HEK293 (cell line): ENCODE results near the gene TBC1D13.
A peak's percentile ranks its signal among the peaks of the same experiment; 100 is the strongest.

ENCODE experiments used
- BCL11A ChIP-seq: fragments of 450-650 bp; formaldehyde crosslinking; IDR thresholded peaks from 2 replicates; pipeline ENCODE4 v1.5.1; 2016; ENCODE audit warnings: low read depth, missing biosample characterization, missing genetic modification characterization
- HOXA7 ChIP-seq: sonication (generic); formaldehyde crosslinking; IDR thresholded peaks from 2 replicates; pipeline ENCODE4 v1.8.1; 2022; ENCODE audit warnings: missing genetic modification reagents, borderline replicate concordance
- HOXC10 ChIP-seq: sonication (generic); formaldehyde crosslinking; IDR thresholded peaks from 2 replicates; pipeline ENCODE4 v1.8.1; 2023; ENCODE audit warnings: mild to moderate bottlenecking, missing genetic modification reagents
- KLF9 ChIP-seq: fragments of 450-650 bp; formaldehyde crosslinking; IDR thresholded peaks from 2 replicates; pipeline ENCODE4 v1.5.1; 2016; ENCODE audit warnings: missing biosample characterization, missing genetic modification characterization, low read depth
- OVOL3 ChIP-seq: fragments of 450-650 bp; formaldehyde crosslinking; IDR thresholded peaks from 2 replicates; pipeline ENCODE4 v1.5.1; 2016; ENCODE audit warnings: missing biosample characterization, missing genetic modification characterization
- SCRT2 ChIP-seq: fragments of 450-650 bp; formaldehyde crosslinking; IDR thresholded peaks from 2 replicates; pipeline ENCODE4 v1.5.1; 2016; ENCODE audit warnings: missing biosample characterization, missing genetic modification characterization
- TRIM28 ChIP-seq: IDR thresholded peaks from 2 replicates; pipeline ENCODE4 v1.6.1; 2011; ENCODE audit warnings: low read length, control low read depth, borderline replicate concordance
- ZBTB8A ChIP-seq: fragments of 450-650 bp; formaldehyde crosslinking; IDR thresholded peaks from 2 replicates; pipeline ENCODE4 v1.5.1; 2016; ENCODE audit warnings: missing biosample characterization, missing genetic modification characterization
- ZFP3 ChIP-seq: fragments of 450-650 bp; formaldehyde crosslinking; IDR thresholded peaks from 2 replicates; pipeline ENCODE4 v1.5.1; 2016; ENCODE audit warnings: low read depth, missing biosample characterization, missing genetic modification characterization
- ZIC2 ChIP-seq: fragments of 450-650 bp; formaldehyde crosslinking; IDR thresholded peaks from 2 replicates; pipeline ENCODE4 v1.5.1; 2016; ENCODE audit warnings: missing biosample characterization, missing genetic modification characterization
- ZNF114 ChIP-seq: fragments of 450-650 bp; formaldehyde crosslinking; IDR thresholded peaks from 2 replicates; pipeline ENCODE4 v1.5.0; 2017; ENCODE audit warnings: missing biosample characterization, missing genetic modification characterization
- ZNF132 ChIP-seq: fragments of 450-650 bp; formaldehyde crosslinking; IDR thresholded peaks from 2 replicates; pipeline ENCODE4 v1.5.1; 2017; ENCODE audit warnings: missing biosample characterization, missing genetic modification characterization, borderline replicate concordance
- ZNF140 ChIP-seq: fragments of 450-650 bp; formaldehyde crosslinking; IDR thresholded peaks from 2 replicates; pipeline ENCODE4 v1.5.1; 2016; ENCODE audit warnings: missing biosample characterization, missing genetic modification characterization
- ZNF302 ChIP-seq: fragments of 450-650 bp; formaldehyde crosslinking; IDR thresholded peaks from 2 replicates; pipeline ENCODE4 v1.5.1; 2016; ENCODE audit warnings: missing biosample characterization, missing genetic modification characterization, low read depth
- ZNF391 ChIP-seq: fragments of 450-650 bp; formaldehyde crosslinking; IDR thresholded peaks from 2 replicates; pipeline ENCODE4 v1.5.1; 2016; ENCODE audit warnings: low read depth, missing biosample characterization, missing genetic modification characterization, borderline replicate concordance
- ZNF473 ChIP-seq: fragments of 450-650 bp; formaldehyde crosslinking; IDR thresholded peaks from 2 replicates; pipeline ENCODE4 v1.5.1; 2017; ENCODE audit warnings: missing biosample characterization, missing genetic modification characterization
- ZNF610 ChIP-seq: fragments of 450-650 bp; formaldehyde crosslinking; IDR thresholded peaks from 2 replicates; pipeline ENCODE4 v1.5.1; 2016; ENCODE audit warnings: missing biosample characterization, missing genetic modification characterization, borderline replicate concordance
- ZNF629 ChIP-seq: fragments of 450-650 bp; formaldehyde crosslinking; IDR thresholded peaks from 2 replicates; pipeline ENCODE4 v1.5.1; 2017; ENCODE audit warnings: missing biosample characterization, missing genetic modification characterization
- ZNF677 ChIP-seq: fragments of 450-650 bp; IDR thresholded peaks from 2 replicates; pipeline ENCODE4 v1.5.0; 2018; ENCODE audit warnings: missing biosample characterization, mild to moderate bottlenecking, missing genetic modification characterization, moderate library complexity
- ZNF792 ChIP-seq: fragments of 450-650 bp; formaldehyde crosslinking; IDR thresholded peaks from 2 replicates; pipeline ENCODE4 v1.5.1; 2016; ENCODE audit warnings: missing biosample characterization, missing genetic modification characterization
- ZNF837 ChIP-seq: fragments of 450-650 bp; formaldehyde crosslinking; IDR thresholded peaks from 2 replicates; pipeline ENCODE4 v1.5.1; 2016; ENCODE audit warnings: missing biosample characterization, missing genetic modification characterization
- TF ChIP-seq, protein P1 (sequence below): fragments of 450-650 bp; formaldehyde crosslinking; IDR thresholded peaks from 2 replicates; pipeline ENCODE4 v1.5.1; 2016; ENCODE audit warnings: missing biosample characterization, missing genetic modification characterization, low read depth
- TF ChIP-seq, protein P2 (sequence below): fragments of 450-650 bp; formaldehyde crosslinking; optimal IDR thresholded peaks from 2 replicates; pipeline ENCODE3; 2016; ENCODE audit warnings: missing biosample characterization, mild to moderate bottlenecking, missing genetic modification characterization
- TF ChIP-seq, protein P3 (sequence below): fragments of 450-650 bp; formaldehyde crosslinking; IDR thresholded peaks from 2 replicates; pipeline ENCODE4 v1.5.1; 2017; ENCODE audit warnings: missing biosample characterization, missing genetic modification characterization
- TF ChIP-seq, protein P4 (sequence below): fragments of 450-650 bp; formaldehyde crosslinking; IDR thresholded peaks from 2 replicates; pipeline ENCODE4 v1.5.1; 2017; ENCODE audit warnings: missing biosample characterization, missing genetic modification characterization
- TF ChIP-seq, protein P5 (sequence below): IDR thresholded peaks from 2 replicates; pipeline ENCODE4 v1.6.1; 2011; ENCODE audit warnings: mild to moderate bottlenecking, low read depth, low read length, borderline replicate concordance
- TF ChIP-seq, protein P6 (sequence below): sonication (generic); formaldehyde crosslinking; IDR thresholded peaks from 2 replicates; pipeline ENCODE4 v1.8.1; 2022; ENCODE audit warnings: mild to moderate bottlenecking, moderate library complexity, missing genetic modification reagents
- TF ChIP-seq, protein P7 (sequence below): fragments of 450-650 bp; formaldehyde crosslinking; IDR thresholded peaks from 2 replicates; pipeline ENCODE4 v1.5.1; 2016; ENCODE audit warnings: missing biosample characterization, missing genetic modification characterization

The TBC1D13 gene

DNA sequence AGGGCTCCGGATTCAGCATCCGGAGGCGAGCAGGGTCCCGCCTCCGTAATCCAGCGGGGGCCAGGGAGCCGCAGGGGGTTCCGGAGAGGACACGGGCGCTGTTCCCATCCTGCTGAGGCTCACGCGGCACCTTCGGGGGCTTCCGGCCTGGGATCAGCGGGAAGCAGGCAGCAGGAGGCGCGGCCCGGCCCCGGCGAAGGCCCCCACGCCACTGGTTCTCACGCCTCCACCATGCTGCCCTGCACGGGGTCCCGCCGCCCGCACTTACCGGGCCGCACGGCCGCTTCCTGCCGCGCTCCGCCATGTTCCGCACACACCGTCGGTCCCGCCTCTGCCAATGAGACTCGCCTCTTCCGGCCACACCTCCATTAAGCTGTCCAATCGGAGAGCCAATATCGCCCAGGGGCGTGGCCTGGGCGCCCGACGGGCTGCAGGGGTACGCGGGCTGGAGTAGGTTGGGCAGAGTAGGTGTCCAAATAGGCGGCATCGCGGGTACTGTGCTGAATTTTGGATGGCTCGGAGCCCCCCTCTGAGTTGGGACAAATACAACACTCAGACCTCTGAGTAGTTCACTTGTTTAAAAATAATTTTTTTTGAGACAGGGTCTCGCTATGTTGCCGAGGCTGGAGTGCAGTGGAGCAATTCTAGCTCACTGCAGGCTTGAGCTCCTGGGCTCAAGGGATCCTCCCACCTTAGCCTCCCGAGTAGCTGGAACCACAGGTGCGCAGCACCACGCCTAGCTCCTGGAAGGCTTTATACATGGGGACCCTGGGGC, 42.6 kb downstream of the TBC1D13 start, which contains the start of gene SPOUT1 (continued):
- TF ChIP-seq, protein P1, sequence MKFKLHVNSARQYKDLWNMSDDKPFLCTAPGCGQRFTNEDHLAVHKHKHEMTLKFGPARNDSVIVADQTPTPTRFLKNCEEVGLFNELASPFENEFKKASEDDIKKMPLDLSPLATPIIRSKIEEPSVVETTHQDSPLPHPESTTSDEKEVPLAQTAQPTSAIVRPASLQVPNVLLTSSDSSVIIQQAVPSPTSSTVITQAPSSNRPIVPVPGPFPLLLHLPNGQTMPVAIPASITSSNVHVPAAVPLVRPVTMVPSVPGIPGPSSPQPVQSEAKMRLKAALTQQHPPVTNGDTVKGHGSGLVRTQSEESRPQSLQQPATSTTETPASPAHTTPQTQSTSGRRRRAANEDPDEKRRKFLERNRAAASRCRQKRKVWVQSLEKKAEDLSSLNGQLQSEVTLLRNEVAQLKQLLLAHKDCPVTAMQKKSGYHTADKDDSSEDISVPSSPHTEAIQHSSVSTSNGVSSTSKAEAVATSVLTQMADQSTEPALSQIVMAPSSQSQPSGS (tag by site-specific recombination): no peak
- TF ChIP-seq BCL11A (tag by site-specific recombination) (no peak), HOXC10 (CRISPR knock-in tag) (no peak), TRIM28 (no peak), ZNF114 (tag by site-specific recombination) (no peak), ZBTB8A (tag by site-specific recombination) (peak; percentile 100), ZNF132 (tag by site-specific recombination) (no peak), ZNF629 (peak; percentile 52; the same call in 1 of the 2 replicates), ZNF391 (tag by site-specific recombination) (peak; percentile 75; the same call in 1 of the 2 replicates), ZNF140 (tag by site-specific recombination) (peak; percentile 63; the same call in 1 of the 2 replicates), HOXA7 (no peak), ZNF473 (no peak), ZNF792 (tag by site-specific recombination) (no peak), ZIC2 (peak; percentile 99), ZFP3 (no peak), ZNF610 (tag by site-specific recombination) (no peak; the same call in 1 of the 2 replicates), ZNF302 (tag by site-specific recombination) (no peak), ZNF677 (tag by site-specific recombination) (no peak), OVOL3 (tag by site-specific recombination) (no peak), SCRT2 (tag by site-specific recombination) (0 out of 2 replicates have a peak, but pooled peaks have one; percentile 9), ZNF837 (tag by site-specific recombination) (no peak), KLF9 (tag by site-specific recombination) (peak; percentile 79; the same call in 1 of the 2 replicates)
- TF ChIP-seq, protein P2, sequence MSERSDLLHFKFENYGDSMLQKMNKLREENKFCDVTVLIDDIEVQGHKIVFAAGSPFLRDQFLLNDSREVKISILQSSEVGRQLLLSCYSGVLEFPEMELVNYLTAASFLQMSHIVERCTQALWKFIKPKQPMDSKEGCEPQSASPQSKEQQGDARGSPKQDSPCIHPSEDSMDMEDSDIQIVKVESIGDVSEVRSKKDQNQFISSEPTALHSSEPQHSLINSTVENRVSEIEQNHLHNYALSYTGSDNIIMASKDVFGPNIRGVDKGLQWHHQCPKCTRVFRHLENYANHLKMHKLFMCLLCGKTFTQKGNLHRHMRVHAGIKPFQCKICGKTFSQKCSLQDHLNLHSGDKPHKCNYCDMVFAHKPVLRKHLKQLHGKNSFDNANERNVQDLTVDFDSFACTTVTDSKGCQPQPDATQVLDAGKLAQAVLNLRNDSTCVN (tag by site-specific recombination): peak; percentile 90
- TF ChIP-seq, protein P3, sequence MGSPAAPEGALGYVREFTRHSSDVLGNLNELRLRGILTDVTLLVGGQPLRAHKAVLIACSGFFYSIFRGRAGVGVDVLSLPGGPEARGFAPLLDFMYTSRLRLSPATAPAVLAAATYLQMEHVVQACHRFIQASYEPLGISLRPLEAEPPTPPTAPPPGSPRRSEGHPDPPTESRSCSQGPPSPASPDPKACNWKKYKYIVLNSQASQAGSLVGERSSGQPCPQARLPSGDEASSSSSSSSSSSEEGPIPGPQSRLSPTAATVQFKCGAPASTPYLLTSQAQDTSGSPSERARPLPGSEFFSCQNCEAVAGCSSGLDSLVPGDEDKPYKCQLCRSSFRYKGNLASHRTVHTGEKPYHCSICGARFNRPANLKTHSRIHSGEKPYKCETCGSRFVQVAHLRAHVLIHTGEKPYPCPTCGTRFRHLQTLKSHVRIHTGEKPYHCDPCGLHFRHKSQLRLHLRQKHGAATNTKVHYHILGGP (tag by site-specific recombination): no peak
- TF ChIP-seq, protein P4, sequence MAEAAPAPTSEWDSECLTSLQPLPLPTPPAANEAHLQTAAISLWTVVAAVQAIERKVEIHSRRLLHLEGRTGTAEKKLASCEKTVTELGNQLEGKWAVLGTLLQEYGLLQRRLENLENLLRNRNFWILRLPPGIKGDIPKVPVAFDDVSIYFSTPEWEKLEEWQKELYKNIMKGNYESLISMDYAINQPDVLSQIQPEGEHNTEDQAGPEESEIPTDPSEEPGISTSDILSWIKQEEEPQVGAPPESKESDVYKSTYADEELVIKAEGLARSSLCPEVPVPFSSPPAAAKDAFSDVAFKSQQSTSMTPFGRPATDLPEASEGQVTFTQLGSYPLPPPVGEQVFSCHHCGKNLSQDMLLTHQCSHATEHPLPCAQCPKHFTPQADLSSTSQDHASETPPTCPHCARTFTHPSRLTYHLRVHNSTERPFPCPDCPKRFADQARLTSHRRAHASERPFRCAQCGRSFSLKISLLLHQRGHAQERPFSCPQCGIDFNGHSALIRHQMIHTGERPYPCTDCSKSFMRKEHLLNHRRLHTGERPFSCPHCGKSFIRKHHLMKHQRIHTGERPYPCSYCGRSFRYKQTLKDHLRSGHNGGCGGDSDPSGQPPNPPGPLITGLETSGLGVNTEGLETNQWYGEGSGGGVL (tag by site-specific recombination): no peak
- TF ChIP-seq, protein P5, sequence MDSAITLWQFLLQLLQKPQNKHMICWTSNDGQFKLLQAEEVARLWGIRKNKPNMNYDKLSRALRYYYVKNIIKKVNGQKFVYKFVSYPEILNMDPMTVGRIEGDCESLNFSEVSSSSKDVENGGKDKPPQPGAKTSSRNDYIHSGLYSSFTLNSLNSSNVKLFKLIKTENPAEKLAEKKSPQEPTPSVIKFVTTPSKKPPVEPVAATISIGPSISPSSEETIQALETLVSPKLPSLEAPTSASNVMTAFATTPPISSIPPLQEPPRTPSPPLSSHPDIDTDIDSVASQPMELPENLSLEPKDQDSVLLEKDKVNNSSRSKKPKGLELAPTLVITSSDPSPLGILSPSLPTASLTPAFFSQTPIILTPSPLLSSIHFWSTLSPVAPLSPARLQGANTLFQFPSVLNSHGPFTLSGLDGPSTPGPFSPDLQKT: no peak
- TF ChIP-seq, protein P6, sequence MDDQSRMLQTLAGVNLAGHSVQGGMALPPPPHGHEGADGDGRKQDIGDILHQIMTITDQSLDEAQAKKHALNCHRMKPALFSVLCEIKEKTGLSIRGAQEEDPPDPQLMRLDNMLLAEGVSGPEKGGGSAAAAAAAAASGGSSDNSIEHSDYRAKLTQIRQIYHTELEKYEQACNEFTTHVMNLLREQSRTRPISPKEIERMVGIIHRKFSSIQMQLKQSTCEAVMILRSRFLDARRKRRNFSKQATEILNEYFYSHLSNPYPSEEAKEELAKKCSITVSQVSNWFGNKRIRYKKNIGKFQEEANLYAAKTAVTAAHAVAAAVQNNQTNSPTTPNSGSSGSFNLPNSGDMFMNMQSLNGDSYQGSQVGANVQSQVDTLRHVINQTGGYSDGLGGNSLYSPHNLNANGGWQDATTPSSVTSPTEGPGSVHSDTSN: peak; percentile 72; the same call in 1 of the 2 replicates
- TF ChIP-seq, protein P7, sequence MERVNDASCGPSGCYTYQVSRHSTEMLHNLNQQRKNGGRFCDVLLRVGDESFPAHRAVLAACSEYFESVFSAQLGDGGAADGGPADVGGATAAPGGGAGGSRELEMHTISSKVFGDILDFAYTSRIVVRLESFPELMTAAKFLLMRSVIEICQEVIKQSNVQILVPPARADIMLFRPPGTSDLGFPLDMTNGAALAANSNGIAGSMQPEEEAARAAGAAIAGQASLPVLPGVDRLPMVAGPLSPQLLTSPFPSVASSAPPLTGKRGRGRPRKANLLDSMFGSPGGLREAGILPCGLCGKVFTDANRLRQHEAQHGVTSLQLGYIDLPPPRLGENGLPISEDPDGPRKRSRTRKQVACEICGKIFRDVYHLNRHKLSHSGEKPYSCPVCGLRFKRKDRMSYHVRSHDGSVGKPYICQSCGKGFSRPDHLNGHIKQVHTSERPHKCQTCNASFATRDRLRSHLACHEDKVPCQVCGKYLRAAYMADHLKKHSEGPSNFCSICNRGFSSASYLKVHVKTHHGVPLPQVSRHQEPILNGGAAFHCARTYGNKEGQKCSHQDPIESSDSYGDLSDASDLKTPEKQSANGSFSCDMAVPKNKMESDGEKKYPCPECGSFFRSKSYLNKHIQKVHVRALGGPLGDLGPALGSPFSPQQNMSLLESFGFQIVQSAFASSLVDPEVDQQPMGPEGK (tag by site-specific recombination): peak; percentile 95
